WTC11 (cell line): ENCODE measurements around the gene GPATCH8. TPM values are rescaled to one million over a fixed set of nuclear protein-coding genes. Genes with fewer than 3 reads are reported as not detected.

Experiments used
- ATAC-seq: fragments of 200-7000 bp; cut with Tn5 transposase; 2 replicates; pipeline ENCODE4 v1.10.0; 2021; ENCODE audit warnings: mild to moderate bottlenecking, moderate library complexity
- CTCF ChIA-PET: fragments of 300-600 bp; sonication (Branson Sonifier 250); formaldehyde crosslinking; loops from one replicate; lab custom pipeline; 2021; ENCODE audit warnings: antibody characterized with exemption; lab: Charles Lee
- POLR2A ChIA-PET: fragments of 350-600 bp; sonication (Branson Sonifier 250); formaldehyde crosslinking; loops from one replicate; lab custom pipeline; 2021; ENCODE audit warnings: antibody characterized with exemption; lab: Charles Lee
- DNase-seq: peaks from one replicate; pipeline ENCODE4 v3.0.0; 2021; ENCODE audit warnings: low spot score
- H3K27ac Mint-ChIP-seq: 2 replicates; pipeline ENCODE4 v1.8.0; 2021; ENCODE audit warnings: mixed read lengths
- H3K27me3 Mint-ChIP-seq: 2 replicates; pipeline ENCODE4 v1.8.0; 2021; ENCODE audit warnings: low read depth, mild to moderate bottlenecking, moderate library complexity, mixed read lengths
- H3K36me3 Mint-ChIP-seq: 2 replicates; pipeline ENCODE4 v1.8.0; 2021; ENCODE audit warnings: mixed read lengths
- H3K4me1 Mint-ChIP-seq: 2 replicates; pipeline ENCODE4 v1.8.0; 2022; ENCODE audit warnings: mixed read lengths
- H3K4me3 Mint-ChIP-seq: 2 replicates; pipeline ENCODE4 v1.8.0; 2021; ENCODE audit warnings: mild to moderate bottlenecking, moderate library complexity, mixed read lengths
- H3K9me3 Mint-ChIP-seq: 2 replicates; pipeline ENCODE4 v1.8.0; 2021; ENCODE audit warnings: mixed read lengths
- AFF4 ChIP-seq: sonication (generic); formaldehyde crosslinking; IDR thresholded peaks from 2 replicates; pipeline ENCODE4 v1.8.1; 2023; ENCODE audit warnings: mild to moderate bottlenecking, missing genetic modification reagents, borderline replicate concordance
- ARID4B ChIP-seq: sonication (generic); formaldehyde crosslinking; IDR thresholded peaks from 2 replicates; pipeline ENCODE4 v1.8.0; 2023; ENCODE audit warnings: missing genetic modification reagents, mild to moderate bottlenecking, borderline replicate concordance
- ATF1 ChIP-seq: sonication (generic); formaldehyde crosslinking; IDR thresholded peaks from 2 replicates; pipeline ENCODE4 v1.8.1; 2023; ENCODE audit warnings: mild to moderate bottlenecking, moderate library complexity, missing genetic modification reagents
- CDX4 ChIP-seq: fragments of 250-450 bp; sonication (Bioruptor Pico); IDR thresholded peaks from 2 replicates; pipeline ENCODE4 v1.9.0; 2021; ENCODE audit warnings: moderate library complexity, mild to moderate bottlenecking, inconsistent platforms, borderline replicate concordance
- FOXK1 ChIP-seq: sonication (generic); formaldehyde crosslinking; IDR thresholded peaks from 2 replicates; pipeline ENCODE4 v1.8.0; 2022; ENCODE audit warnings: mild to moderate bottlenecking, moderate library complexity, missing genetic modification reagents
- GABPB1 ChIP-seq: sonication (generic); formaldehyde crosslinking; IDR thresholded peaks from 2 replicates; pipeline ENCODE4 v1.8.1; 2023; ENCODE audit warnings: mild to moderate bottlenecking, missing genetic modification reagents
- GRHL2 ChIP-seq: fragments of 250-450 bp; sonication (Bioruptor Pico); IDR thresholded peaks from 2 replicates; pipeline ENCODE4 v1.8.0; 2022; ENCODE audit warnings: mild to moderate bottlenecking, moderate library complexity; ENCODE audit not compliant: insufficient replicate concordance, severe bottlenecking
- IRF1 ChIP-seq: sonication (generic); formaldehyde crosslinking; IDR thresholded peaks from 2 replicates; pipeline ENCODE4 v1.8.0; 2023; ENCODE audit warnings: missing genetic modification reagents
- PREB ChIP-seq: sonication (generic); formaldehyde crosslinking; IDR thresholded peaks from 2 replicates; pipeline ENCODE4 v1.8.1; 2022; ENCODE audit warnings: mild to moderate bottlenecking, missing genetic modification reagents, moderate library complexity, borderline replicate concordance
- PRRX2 ChIP-seq: fragments of 250-450 bp; sonication (Bioruptor Pico); IDR thresholded peaks from 2 replicates; pipeline ENCODE4 v1.8.0; 2021; ENCODE audit warnings: mild to moderate bottlenecking
- RORB ChIP-seq: fragments of 250-450 bp; sonication (Bioruptor Pico); IDR thresholded peaks from 2 replicates; pipeline ENCODE4 v1.9.0; 2021; ENCODE audit warnings: mild to moderate bottlenecking
- SMAD4 ChIP-seq: sonication (generic); formaldehyde crosslinking; IDR thresholded peaks from 2 replicates; pipeline ENCODE4 v1.8.0; 2022; ENCODE audit warnings: mild to moderate bottlenecking, missing genetic modification reagents
- TCF7 ChIP-seq: sonication (generic); formaldehyde crosslinking; IDR thresholded peaks from 2 replicates; pipeline ENCODE4 v1.8.0; 2022; ENCODE audit warnings: mild to moderate bottlenecking, low read depth, missing genetic modification reagents, moderate library complexity
- TP53 ChIP-seq: sonication (generic); formaldehyde crosslinking; IDR thresholded peaks from 2 replicates; pipeline ENCODE4 v1.8.1; 2023; ENCODE audit warnings: mild to moderate bottlenecking, missing genetic modification reagents
- USF1 ChIP-seq: sonication (generic); formaldehyde crosslinking; IDR thresholded peaks from 2 replicates; pipeline ENCODE4 v1.8.0; 2022; ENCODE audit warnings: mild to moderate bottlenecking, missing genetic modification reagents
- ZNF219 ChIP-seq: sonication (generic); formaldehyde crosslinking; IDR thresholded peaks from 2 replicates; pipeline ENCODE4 v1.8.0; 2023; ENCODE audit warnings: missing genetic modification reagents, mild to moderate bottlenecking, borderline replicate concordance
- total RNA-seq: library from RNA; stranded (reverse); gene quantifications from 3 replicates; pipeline ENCODE4 v1.2.3, GENCODE V29; 2021

GPATCH8 gene
- total RNA-seq, 1 experiment from 2014 or later = 51.9 TPM

GRCh38 chr17:44360826-44361225, 142.4 kb downstream of the GPATCH8 start (continued):
- no peak for TF ChIP-seq AFF4
- no peak for TF ChIP-seq FOXK1 (CRISPR knock-in tag)
- no peak for TF ChIP-seq ZNF219 (CRISPR knock-in tag)
- TF ChIP-seq ARID4B = no peak
- TF ChIP-seq CDX4 (CRISPR knock-in tag) = no peak
- no peak for TF ChIP-seq TP53
- TF ChIP-seq, all 79 proteins: peak for 0

- ChIA-PET CTCF (interaction anchor here (0.7 to 9.4 kb wide), 6 partner anchors 15 to 152 kb away, joined by 3 to 128 read pairs (median 4); no protein-coding TSS in a partner anchor), POLR2A (no interaction called here)
- H3K4me3 Mint-ChIP-seq = no peak overlapping the region
- peaks cover 13% of the 10 kb centered on the region for H3K27me3 Mint-ChIP-seq
- no peaks in the 10 kb centered on the region for H3K9me3 Mint-ChIP-seq
- TF ChIP-seq PREB (CRISPR knock-in tag) = no peak
- no peak for DNase-seq
- ATAC-seq = no peak
- peaks cover 26% of the 10 kb centered on the region for H3K4me1 Mint-ChIP-seq
- no peaks in the 10 kb centered on the region for H3K36me3 Mint-ChIP-seq
- no peak overlapping the region for H3K27ac Mint-ChIP-seq
These were observed 143.1 kb downstream of the GPATCH8 start for GRCh38 chr17:44360144-44360533.

- no peak overlapping the region for H3K27ac Mint-ChIP-seq
- DNase-seq (no peak), ATAC-seq (no peak)
- H3K36me3 Mint-ChIP-seq = no peaks in the 10 kb centered on the region
- H3K9me3 Mint-ChIP-seq = no peaks in the 10 kb centered on the region
- H3K4me3 Mint-ChIP-seq = no peak overlapping the region
- peaks cover 7% of the 10 kb centered on the region for H3K27me3 Mint-ChIP-seq
- H3K4me1 Mint-ChIP-seq = peaks cover 29% of the 10 kb centered on the region
- ChIA-PET CTCF (interaction anchor here (0.9 to 9.4 kb wide), 6 partner anchors 15 to 149 kb away, joined by 3 to 128 read pairs (median 4); partner anchors contain the start of gene GRN), POLR2A (no interaction called here)
- TF ChIP-seq FOXK1 (CRISPR knock-in tag) (no peak), PRRX2 (CRISPR knock-in tag) (no peak), ATF1 (no peak), USF1 (no peak), SMAD4 (CRISPR knock-in tag) (no peak), IRF1 (no peak), GRHL2 (CRISPR knock-in tag) (no peak), TCF7 (CRISPR knock-in tag) (no peak), GABPB1 (CRISPR knock-in tag) (no peak), CDX4 (CRISPR knock-in tag) (no peak), RORB (CRISPR knock-in tag) (no peak)
These were observed 143.6 kb downstream of the GPATCH8 start for GRCh38 chr17:44359458-44360143.
